ENCODE data around the gene TACO1.

Gene TACO1

DNA sequence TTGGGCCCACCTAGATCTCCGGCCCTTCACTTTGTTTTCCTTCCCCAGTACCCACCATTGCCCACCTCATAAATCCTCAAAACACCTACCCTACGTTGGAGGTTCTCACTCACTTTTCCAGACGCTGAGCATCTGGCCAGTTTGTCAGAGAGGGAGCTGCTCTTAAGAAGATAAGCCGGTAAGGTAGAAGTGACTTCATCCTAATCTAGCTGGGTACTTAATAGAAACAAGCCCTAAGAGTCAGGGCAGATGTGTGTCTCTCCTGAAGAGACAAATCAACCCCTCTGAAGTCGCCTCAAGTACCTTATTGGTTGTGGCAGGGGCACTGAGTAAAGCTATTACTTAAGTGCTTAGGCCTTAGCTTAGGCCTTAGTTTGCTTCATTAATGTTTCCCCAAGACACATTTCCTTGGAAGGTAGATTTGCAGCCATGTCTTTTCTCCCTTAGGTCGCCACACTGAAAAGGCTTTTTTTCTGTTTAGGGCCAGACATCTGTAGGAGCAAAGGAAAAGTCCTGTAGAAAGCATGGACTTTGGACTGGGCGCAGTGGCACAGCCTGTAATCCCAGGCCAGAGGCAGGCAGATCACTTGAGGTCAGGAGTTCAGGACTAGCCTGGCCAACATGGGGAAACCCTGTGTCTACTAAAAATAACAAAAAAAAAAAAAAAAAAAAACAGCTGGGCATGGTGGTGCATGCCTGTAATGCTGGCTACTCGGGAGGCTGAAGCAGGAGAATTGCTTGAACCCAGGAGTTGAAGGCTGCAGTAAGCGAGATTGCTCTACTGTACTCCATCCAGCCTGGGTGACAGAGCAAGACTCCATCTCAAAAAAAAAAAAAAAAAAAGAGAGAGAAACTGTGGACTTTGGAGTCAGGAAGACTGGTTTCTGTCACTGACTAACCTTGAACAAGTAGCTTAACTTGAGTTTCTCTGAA, 1.0 kb downstream of the TACO1 start:
- no peak for DNase-seq (ENCODE audit: low spot score)

DNA sequence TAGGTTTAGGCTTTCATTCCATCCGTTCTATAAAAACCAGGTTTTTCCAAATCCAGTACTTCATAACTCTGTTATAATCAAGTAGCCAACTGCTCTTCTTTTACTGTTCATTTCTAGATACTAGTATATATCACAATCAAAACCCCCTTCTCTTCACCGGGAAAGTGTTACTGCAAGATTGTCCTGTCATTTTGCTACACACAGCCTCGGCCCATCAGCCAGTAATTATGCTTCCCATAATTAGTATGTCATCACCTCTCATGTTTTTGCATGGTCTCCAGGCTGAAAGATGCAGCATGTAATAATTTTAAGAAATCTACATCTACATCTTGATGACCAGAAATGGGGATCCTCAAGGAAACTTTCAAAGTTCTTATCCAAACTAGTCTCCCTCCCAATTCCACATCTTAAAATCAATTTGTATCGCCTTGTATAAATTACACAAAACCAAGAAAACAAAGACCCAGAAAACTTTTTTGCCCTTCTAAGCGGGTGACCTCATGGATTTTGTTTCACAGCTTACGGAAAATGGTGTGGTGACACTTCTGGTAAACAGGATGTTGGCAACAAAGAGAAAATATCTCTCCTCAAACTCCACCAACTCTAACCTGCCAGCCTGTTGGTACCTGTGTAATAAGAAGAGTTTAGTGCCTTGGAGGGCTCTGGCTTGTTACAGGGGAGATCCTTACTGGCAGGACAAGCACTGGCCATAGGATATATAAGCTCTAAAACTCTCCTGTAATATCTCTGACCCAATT, 9.3 kb downstream of the TACO1 start:
- DNase-seq (ENCODE audit: low spot score) = no peak

DNA sequence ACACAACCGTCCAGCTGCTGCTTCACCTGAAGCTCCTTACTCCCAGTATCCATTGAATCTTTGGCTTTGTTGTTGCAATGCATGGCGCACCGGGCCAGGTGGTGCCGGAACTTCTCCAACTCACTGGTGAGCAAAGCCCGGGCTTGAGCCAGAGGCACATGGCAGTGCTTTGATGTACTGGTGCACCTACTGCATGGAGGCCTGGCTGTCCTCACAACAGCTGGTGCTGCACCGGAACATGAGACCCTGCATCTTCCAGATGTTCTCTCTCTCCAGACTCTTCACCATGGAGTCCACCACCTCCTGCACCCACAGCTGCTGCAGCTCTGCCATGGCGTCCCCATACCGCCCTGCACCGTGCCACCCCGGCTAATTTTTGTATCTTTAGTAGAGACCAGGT, 10.2 kb downstream of the TACO1 start:
- DNase-seq (ENCODE audit: low spot score) = no peak

DNA sequence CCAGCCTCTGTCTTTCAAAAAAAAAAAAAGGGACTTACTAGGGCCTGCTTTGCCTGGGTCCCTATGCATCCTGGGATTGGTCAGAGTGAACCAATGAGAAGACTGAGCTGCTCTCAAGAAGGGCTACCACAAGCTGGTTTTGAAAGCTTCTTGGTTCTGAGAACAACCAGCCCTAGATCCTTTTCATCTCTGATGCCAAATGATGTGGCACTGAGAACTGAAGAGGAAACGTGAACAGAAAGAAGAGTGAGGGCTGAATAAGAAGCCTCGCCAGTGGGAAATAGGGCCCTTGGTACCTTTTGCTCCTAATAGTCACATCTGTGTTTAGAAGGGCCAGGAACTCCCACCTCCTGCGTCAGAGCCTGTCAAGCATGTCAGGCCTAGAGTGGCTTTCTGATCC, 10.7 kb downstream of the TACO1 start:
- no peak for DNase-seq (ENCODE audit: low spot score)

DNA sequence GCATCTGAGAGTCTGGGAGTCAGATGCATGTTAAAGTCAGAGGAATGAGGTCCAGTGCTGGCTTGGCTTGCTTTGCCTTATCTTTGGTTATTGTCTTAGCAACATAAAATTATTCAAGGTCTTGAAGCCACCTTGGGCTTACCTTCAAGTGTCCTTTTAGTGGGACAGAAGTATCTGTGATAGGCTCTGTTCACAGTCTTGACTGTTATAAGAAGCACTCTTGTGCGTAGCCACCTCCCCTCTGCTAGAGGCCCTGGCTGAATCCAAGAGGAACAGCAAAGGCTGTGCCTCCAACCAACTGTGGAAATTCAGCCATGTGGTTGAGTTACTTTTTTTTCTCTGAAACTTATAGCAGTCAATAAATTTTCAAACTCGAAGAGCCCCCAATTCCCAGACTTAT, 13.0 kb downstream of the TACO1 start:
- no peak for DNase-seq (ENCODE audit: low spot score)

DNA sequence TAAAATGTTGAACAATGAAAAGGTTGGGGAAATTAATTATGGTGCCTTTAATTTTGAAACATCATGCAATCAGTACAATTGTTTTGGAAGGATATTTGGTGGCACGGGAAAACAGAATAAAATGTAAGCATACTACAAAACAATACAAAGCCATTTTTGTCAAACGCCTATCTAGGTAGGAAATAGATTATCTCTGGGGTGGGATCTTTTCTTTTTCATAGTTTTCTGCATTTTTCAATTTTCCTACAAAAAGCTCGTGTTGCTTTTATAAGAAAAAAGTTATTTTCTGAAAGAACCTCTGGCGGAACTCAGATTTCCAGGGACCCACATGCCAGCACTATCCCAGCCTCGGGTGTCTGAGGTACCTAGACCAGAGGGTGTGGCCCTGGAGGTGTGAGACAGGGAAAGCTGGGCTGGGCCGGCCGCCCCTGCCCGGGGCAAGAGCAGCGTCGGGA, 20.6 kb downstream of the TACO1 start:
- no peak for DNase-seq (ENCODE audit: low spot score)

DNA sequence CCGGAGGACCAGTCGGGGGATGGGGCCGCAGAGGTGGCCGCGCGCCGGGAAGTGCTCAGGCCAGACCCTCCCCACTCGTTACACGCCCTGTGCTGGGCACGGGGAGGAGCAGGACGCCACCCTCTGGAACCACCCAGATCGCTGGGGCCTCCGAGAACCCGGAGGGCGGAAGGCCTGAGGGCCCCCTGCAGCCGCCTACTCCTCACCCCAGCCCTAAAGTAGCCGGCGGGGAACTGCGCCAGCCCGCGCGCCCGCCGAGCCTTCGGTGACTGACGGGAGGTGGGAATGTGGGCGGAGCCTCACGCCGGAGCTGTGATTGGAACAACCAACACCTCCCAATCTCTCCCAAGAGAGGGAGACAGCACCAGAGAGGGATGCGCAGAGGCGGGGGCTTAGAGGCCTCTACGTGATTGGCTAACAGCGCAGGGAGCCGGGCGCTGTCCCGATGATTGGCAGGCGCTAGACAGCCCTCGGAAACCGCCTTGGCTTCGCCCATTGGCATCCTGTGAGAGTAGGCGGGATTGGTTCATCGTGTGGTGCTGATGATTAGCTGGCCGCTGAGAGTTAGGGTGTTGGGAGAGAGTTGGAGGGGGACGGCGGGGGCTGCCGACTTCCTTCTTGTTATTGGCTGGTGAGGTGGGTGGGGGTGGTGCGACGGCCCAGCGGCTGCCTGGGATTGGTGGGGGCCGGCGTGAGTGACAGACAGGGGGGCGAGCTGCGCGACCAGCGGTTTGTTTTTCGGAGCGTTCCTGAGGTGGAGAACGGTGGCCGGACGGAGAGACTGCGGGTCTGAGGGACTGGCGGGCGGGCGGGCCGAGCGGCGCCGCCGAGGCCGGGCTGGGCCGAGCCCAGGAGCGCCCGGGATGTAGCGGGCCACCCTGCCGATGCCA, 21.2 kb downstream of the TACO1 start, which contains the start of gene MAP3K3:
Gene MAP3K3, plus strand, starts transcription at position 734 of the 890 bp plus-strand sequence. CDS start 343 bp downstream, outside the sequence.
- DNase-seq (ENCODE audit: low spot score) = peak; percentile 99

DNA sequence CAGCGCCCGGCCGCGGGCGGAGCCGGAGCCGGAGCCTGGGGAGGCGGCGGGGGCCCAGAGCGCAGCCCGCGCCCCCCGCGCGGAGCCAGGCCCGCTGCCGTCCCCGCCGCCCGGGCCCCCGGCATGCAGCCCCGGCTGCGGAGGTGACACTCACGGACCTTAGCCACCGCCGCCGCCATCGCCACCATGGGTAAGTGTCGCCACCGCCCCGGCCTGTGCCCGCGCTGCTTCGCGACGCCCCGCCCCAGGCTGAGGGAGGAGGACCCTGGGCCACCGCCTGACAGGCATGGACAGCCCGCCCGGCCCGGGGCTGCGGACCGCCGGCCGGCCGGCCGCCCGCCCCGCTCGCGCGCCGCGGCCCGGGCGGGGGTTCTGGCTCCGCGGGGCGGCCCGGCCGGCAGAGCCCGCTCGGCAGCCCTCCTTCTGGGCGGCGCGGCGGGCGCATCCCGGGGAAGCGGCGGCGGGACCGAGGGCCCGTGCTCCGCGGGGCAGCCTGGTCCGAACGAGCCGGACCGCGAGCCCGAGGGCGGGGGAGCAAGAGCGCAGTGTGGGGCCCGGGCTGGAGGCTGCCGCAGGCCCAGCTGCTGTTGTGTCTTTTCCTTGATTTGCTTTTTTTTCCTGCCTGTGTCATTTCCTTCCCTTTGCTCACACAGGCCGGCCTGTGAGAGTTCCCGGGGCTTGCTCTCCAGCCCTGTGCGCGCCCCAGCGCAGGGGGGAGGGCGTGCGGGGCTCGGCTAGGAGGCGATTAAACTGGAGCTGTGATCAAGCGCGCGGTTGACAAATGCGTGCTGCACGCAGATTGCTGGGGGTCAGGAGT, 22.1 kb downstream of the TACO1 start:
- peak; percentile 85 for DNase-seq (ENCODE audit: low spot score)

DNA sequence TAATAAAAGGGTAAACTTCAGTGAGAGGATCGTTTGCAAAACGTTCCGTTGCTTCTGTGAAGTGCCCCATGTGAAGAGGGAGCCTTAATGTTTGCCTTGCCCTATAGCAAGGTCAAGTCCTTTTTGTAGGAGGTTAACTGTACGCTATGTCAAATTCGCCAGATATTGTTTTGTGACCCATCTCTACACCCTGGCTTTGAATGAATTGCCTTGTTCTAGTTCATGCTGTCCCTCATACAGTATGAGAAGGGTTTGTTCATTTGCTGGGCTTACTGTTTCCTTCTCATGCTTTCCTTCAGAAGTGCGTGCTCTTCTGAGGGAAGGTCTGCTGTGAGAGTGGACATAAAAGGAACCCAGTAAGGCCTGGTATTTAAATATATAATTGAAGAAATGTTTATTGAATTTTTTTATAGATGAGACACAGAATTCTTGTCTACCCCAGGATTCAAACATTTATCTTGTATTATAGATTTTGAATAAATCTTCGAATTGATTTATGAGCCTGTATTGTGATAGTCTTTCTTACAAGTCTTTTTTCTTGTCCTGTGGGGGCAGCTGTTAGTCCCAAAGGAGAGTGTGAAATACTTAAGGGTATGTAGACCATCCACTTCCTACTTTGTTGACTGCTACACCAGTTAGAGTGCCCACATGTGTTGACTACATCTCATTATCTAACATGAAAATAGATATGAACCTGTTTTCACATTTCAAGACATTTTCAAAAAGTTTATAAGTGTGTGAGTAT, 23.3 kb downstream of the TACO1 start:
- DNase-seq (ENCODE audit: low spot score) = no peak

DNA sequence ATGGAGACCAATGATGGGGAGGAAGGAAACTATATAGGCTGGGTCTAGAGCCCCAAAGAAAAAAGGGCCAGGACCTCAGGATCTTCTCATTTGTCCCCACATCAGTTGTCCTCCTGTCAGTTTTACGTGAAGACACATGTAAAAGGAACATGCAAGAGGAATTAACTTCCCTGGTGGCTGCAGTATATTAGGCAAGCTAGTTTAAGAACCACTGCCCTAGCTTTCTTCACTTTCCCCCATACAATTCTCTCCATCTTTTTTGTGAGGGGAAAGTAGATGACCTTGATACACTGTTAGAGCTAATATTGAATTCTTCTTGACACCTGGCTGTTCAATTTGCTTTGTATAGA, 23.8 kb downstream of the TACO1 start:
- no peak for DNase-seq (ENCODE audit: low spot score)

DNA sequence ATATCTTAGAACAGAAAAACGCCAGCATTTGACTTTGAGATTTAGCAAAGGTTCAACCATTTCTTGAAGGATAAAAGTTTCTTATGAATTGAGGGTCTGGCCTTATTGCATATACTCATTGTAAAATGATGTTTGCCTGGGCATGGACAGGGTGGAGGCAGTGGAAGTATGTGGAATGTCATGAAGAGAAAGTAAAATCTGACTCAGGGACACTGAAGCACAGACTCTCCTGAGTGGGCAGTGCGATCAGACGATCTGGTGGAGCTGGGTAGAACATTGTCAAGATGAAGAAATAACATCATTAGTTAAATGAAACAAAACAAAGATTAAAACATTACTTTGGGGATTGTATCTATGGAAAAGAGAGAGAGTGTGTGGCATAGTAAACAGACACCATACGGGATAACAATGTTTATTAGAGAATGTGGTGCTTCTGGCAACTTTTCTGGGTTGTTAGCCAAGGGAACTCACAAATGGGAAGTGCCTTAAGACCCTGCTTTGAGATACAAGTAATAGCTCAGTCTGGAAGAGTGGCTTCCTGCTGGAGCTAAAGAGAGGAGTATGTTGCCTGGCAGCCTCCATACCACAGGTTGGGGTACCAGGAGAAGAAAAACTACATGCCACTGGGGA, 26.0 kb downstream of the TACO1 start:
- DNase-seq (ENCODE audit: low spot score) = peak; percentile 56

DNA sequence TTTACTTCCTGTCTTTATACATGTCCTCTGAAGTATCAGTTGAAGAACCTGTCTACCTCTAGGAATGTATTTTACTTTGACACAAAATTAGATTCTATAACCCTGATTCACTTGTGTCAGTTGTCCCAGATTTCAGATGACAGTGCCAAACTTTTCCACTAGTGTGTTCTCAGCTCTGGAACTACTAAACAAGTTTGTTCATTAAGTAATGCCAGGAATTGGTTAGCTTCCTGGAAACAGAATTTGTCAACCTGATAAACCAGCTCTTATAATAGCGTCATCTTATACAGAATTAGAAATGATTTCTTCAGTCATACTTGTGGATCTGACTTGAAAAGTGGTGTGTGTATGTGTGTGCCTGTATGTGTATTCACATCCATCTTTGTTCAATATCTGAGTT, 28.9 kb downstream of the TACO1 start:
- no peak for DNase-seq (ENCODE audit: low spot score)

DNA sequence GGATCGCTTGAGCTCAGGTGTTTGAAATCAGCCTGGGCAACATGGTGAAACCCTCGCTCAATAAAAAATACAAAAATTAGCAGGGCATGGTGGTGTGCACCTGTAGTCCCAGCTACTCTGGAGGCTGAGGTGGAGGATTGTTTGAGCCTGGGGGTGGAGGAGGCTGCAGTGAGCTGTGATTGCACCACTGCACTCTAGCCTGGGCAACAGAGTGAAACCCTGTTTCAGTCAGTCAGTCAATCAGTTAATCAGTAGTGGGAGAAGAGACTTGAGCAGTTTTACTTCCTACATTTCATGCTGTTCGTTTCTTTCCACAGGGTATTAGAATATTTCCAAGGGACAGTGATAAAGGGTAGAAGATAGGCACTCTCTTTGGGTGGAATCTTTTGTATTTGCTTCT, 30.4 kb downstream of the TACO1 start:
- DNase-seq (ENCODE audit: low spot score) = no peak

DNA sequence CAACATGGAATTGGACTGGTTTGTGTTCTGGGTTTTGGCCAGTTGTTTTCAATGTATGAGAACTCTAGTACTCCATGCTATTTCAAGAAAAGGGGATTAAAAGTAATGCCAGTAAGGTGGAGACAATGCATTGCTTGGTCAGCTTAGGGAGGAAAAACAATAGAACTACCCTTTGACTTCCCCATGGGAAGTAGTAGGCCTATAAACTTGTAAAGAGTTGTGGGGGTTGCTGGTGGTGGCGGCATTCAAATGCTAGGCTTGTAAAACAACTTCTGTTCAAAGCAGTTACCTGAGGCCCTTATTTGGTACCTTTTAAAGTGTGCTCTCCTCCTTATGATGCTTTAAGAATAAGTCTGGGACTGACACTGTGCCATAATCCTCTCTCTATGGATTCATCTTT, 30.9 kb downstream of the TACO1 start:
- no peak for DNase-seq (ENCODE audit: low spot score)

DNA sequence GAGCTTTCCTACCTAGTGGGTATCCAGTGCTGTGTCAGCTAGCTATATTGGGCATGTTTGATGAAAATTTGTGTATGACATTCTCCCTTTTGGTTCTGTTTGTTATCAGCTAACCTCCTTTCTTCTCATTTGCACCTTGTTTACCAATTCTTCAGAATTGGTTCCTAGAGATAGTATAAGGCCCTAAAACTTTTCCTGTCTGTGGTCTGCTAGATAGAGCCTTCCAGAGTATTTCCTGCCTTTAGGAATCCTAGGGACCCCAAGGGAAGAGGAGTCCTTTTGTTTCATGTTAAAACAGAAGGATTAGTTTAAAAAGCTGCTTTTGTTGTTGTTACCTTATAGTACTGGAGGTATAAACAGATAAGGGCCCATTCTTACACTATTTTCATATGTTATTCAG, 33.0 kb downstream of the TACO1 start:
- DNase-seq (ENCODE audit: low spot score) = no peak

DNA sequence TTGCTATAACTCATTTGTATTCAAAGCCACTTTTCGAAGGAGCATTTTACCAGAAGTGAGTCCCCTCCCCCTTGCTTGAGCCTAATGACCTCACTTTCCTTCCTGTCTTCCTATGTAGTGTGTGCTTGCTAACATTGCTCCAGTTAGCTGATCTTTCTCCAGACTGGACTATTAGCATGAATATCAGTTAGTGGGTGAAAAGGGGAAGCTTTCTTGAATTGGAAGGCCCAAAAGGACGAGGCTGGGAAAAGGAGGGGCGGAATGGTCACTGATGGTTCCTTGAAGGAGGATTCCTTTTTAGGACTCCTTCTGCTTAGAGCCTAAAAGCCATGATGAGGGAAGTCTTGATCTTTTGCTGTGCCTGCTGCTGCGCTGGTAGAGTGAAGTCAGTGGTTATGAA, 33.5 kb downstream of the TACO1 start:
- DNase-seq (ENCODE audit: low spot score) = no peak

DNA sequence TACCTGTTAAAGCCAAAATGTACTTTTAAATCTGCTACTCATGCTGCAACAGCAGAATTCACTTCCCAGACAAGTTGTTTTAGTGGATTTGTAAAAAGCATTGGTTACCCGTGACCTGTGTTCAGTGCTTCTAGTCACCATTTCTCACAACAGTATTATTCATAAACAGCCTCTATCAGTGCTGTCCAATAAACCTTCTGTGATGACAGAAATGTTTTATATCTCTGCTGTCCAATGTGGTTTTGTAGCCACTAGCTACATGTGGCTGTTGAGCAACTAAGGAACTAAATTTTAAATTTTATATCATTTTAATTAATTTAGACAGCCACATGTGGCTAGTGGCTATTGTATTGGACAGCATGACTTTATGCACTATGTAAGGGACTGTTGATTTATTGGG, 34.1 kb downstream of the TACO1 start:
- DNase-seq (ENCODE audit: low spot score) = no peak

DNA sequence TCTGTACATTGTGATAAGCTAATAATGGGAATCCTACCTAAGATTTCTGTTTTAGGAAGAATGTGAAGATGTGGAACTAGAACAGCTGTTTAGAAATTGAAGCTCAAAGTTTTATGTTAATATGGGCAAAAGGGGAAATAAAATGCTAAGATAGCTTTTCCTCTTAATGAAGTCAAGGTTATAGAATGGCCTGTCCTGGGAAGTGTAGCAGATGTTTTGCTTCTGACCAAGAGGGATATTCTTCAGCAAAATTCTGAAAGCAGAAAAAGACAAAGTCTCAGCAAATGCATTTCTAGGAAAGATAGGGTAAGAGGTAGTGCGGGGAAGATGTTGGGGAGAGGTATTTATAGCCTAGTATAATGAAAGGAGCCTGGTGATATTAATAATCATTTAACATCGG, 34.6 kb downstream of the TACO1 start:
- DNase-seq (ENCODE audit: low spot score) = no peak

DNA sequence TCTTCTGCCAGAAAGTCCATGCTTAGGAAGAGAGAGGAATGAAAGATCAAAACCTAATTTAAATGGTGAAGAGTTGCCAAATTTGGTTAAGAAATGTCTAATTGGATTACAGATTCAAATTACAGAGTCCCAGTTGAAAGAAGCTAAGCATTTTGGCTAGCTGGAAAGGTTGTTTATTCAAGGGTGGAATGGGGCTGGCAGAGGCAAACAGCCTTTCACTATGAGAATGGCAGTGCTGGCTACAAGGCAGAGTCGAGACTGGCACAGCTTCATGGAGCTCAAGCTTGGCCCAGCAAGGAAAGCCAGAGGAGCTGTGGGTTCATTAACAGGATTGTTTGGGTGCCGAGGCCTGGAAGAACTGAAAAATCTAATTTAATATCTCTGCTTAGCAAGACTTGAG, 35.1 kb downstream of the TACO1 start:
- DNase-seq (ENCODE audit: low spot score) = no peak

DNA sequence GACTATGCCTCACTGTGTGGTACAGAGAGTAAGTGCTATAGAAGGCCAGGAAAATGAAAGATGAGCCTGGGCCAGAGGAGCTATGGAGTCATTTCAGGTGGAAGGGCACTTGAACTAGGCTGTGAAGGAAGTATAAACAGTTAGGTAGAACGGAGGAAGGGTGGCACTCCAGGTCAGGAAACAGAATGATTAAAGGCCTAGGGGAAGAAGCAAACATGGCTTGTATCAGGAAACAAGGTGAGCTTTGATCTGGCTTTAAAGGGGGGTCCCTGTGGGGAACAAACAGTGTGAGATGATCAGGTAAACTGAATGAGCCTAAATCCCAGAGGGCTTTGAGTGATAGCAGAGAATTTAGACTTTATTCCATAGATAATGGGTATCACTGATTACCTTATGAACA, 38.4 kb downstream of the TACO1 start:
- no peak for DNase-seq (ENCODE audit: low spot score)
